Heart left ventricle (tissue), 16 donors: Measurements from ENCODE around the gene PDE3A. TPM values are rescaled to one million over a fixed set of nuclear protein-coding genes. Genes with fewer than 3 reads are reported as not detected.
A peak's percentile ranks its signal among the peaks of the same experiment; 100 is the strongest.

Experiments
- ATAC-seq, 4 donors: fragments of 200-7000 bp; cut with Tn5 transposase; one replicate each; pipeline ENCODE4 v1.9.1; 2020 to 2022; ENCODE audit warnings: moderate library complexity in 4 of 4, mild to moderate bottlenecking in 3 of 4, moderate number of reproducible peaks in 1 of 4
- DNase-seq, 5 donors: peaks; one replicate each; pipeline ENCODE4 v3.0.0-alpha.2; 2020
- H3K27ac ChIP-seq, 12 donors: fragments of 200-600 bp; sonication (generic) in 4 of 12; one replicate each; pipeline versions ENCODE4 v1.5.0 to v1.8.0; 2016 to 2022; ENCODE audit warnings: mild to moderate bottlenecking in 2 of 12
- H3K27me3 ChIP-seq, 9 donors: fragments of 200-600 bp; sonication (generic) in 2 of 9; one replicate each; pipeline versions ENCODE4 v1.5.1 to v1.8.0; 2016 to 2022; ENCODE audit warnings: mild to moderate bottlenecking in 3 of 9
- H3K36me3 ChIP-seq, 9 donors: fragments of 200-600 bp; sonication (generic) in 2 of 9; one replicate each; pipeline versions ENCODE4 v1.5.0 to v1.8.0; 2018 to 2022; ENCODE audit warnings: mild to moderate bottlenecking in 2 of 9
- H3K4me1 ChIP-seq, 12 donors: fragments of 200-600 bp; sonication (generic) in 4 of 12; one replicate each; pipeline versions ENCODE4 v1.5.0 to v1.8.0; 2016 to 2022; ENCODE audit warnings: mild to moderate bottlenecking in 3 of 12
- H3K4me3 ChIP-seq, 12 donors: fragments of 200-600 bp; sonication (generic) in 4 of 12; one replicate each; pipeline versions ENCODE4 v1.5.0 to v1.8.0; 2017 to 2022; ENCODE audit warnings: mild to moderate bottlenecking in 9 of 12, moderate library complexity in 4 of 12
- H3K9me3 ChIP-seq, 12 donors: fragments of 200-600 bp; sonication (generic) in 4 of 12; one replicate each; pipeline versions ENCODE4 v1.5.0 to v1.8.0; 2016 to 2022; ENCODE audit warnings: mild to moderate bottlenecking in 1 of 12
- POLR2A ChIP-seq, 2 donors: fragments of 450-650 bp; IDR thresholded peaks; one replicate each; pipeline ENCODE4 v1.6.1; 2017; ENCODE audit warnings: antibody characterized with exemption in 2 of 2, mild to moderate bottlenecking in 2 of 2, moderate library complexity in 2 of 2
- WGBS, 4 donors: extraction: QIAGEN DNeasy Blood & Tissue Kit in 2 of 4; methylation state at CpG; one replicate each; pipeline versions ENCODE4 v1.1.5 to v1.1.7; 2013 to 2018; 5-methylcytosine and 5-hydroxymethylcytosine counted together
- intact Hi-C, 10 donors: fragments of 100-400 bp; cut with DNase I; formaldehyde crosslinking; loops; one replicate each; pipeline versions ENCODE4 v1.11.1 to v1.14.2; 2022
- polyA plus RNA-seq, 2 donors: library from polyadenylated mRNA; stranded (reverse); fragments of 200-250 nt; gene quantifications; one replicate each; pipeline ENCODE4 v1.2.3, GENCODE V29; 2013
- total RNA-seq, 9 donors: library from RNA; depleted of rRNA in 2 of 9; stranded (reverse); fragments of >200 nt in 2 of 9; fragmentation: NEBNext Ultra II Directional in 3 of 9; extraction: Animal tissue kit (Norgen Biotek cat#: 25700) in 3 of 9; gene quantifications; one replicate each; pipeline versions ENCODE4 v1.1.0 to v1.2.4, GENCODE V29; 2016 to 2023
- TF ChIP-seq, protein P1 (sequence below), 12 donors: fragments of 200-600 bp; sonication (generic) in 4 of 12; IDR thresholded peaks; one replicate each; pipeline versions ENCODE4 v1.5.0 to v1.8.0; 2018 to 2022; ENCODE audit warnings: antibody characterized with exemption in 12 of 12, mild to moderate bottlenecking in 5 of 12
- donor health status: ischemic (EF 13 %, LVEDD 7.1; RV severe dilation, severe dysfunction).
- donor health status: healthy with polysubstance abuse.
- donor health status: DM: no; HTN: yes; CAD: no.
- donor health status: DM: no; HTN: no; CAD: no.
- donor health status: ischemic (EF 25% LVEDD 6.9; RV normal size, moderate dysfunction).
- donor health status: ischemic (EF 25% LVEDD 5.7; RV mildly dilated, moderate dysfunction).
- donor health status: healthy.
- donor health status: DM: yes; HTN: yes; CAD: no.
- donor health status: ischemic (EF 35%, LVEDD 5.7; RV mildly dilated, moderate dysfunction).
- donor health status: nonischemic (EF 11% LVEDD 7.7; RV severe dilation, severe dysfunction).
- donor health status: DM: yes; HTN: yes; CAD: no.
- donor health status: PGD.
- donor health status: ischemic (EF 29% LVEDD 5.4; RV normal size, mild dysfunction).
- donor health status: nonischemic (EF 23%, LVEDD 6.1; RV moderate dilation, normal function).

PDE3A gene
- total and polyA plus RNA-seq, 11 donors = 44.5 to 295 (median 183) TPM

DNA sequence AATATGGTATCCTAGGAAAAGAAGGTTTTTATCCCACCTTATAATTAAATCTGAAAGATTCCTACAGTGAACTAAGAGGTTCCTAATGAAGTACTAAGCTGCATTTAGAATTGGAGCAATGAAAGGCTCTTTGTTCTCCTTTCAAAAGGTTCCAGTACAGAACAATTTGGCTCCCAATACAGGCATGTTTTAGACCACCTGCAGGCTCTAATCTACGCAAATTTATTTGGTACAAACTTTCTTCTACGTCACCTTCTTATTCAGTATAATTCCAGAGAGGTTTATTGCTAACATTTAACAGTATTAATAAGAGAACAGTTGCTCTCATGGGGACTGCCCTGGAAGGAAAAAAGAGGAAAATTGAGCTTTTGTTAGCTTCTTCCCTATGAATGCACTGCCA is 289.2 kb downstream of the PDE3A start:
- peaks cover 0 to 90% (median 40%) of the 10 kb centered on the region in 9 donors for H3K36me3 ChIP-seq
- no peak overlapping the region for H3K4me3 ChIP-seq
- DNase-seq = no peak
- WGBS, 4 donors = 83 to 90% (median 87%) methylated on average over 2 of the region's 2 CpGs
- no peak overlapping the region for H3K27ac ChIP-seq
- peaks cover 0 to 13% (median 0%) of the 10 kb centered on the region in 12 donors for H3K9me3 ChIP-seq
- intact Hi-C loops = no loop called here
- ATAC-seq = no peak
- TF ChIP-seq POLR2A (IDR thresholded peaks at IDR 0.05) = no peak
- TF ChIP-seq, protein P1, sequence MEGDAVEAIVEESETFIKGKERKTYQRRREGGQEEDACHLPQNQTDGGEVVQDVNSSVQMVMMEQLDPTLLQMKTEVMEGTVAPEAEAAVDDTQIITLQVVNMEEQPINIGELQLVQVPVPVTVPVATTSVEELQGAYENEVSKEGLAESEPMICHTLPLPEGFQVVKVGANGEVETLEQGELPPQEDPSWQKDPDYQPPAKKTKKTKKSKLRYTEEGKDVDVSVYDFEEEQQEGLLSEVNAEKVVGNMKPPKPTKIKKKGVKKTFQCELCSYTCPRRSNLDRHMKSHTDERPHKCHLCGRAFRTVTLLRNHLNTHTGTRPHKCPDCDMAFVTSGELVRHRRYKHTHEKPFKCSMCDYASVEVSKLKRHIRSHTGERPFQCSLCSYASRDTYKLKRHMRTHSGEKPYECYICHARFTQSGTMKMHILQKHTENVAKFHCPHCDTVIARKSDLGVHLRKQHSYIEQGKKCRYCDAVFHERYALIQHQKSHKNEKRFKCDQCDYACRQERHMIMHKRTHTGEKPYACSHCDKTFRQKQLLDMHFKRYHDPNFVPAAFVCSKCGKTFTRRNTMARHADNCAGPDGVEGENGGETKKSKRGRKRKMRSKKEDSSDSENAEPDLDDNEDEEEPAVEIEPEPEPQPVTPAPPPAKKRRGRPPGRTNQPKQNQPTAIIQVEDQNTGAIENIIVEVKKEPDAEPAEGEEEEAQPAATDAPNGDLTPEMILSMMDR (IDR thresholded peaks at IDR 0.05) = no peak
- H3K4me1 ChIP-seq = peaks cover 0 to 19% (median 0%) of the 10 kb centered on the region in 12 donors
- no peaks in the 10 kb centered on the region for H3K27me3 ChIP-seq

DNA sequence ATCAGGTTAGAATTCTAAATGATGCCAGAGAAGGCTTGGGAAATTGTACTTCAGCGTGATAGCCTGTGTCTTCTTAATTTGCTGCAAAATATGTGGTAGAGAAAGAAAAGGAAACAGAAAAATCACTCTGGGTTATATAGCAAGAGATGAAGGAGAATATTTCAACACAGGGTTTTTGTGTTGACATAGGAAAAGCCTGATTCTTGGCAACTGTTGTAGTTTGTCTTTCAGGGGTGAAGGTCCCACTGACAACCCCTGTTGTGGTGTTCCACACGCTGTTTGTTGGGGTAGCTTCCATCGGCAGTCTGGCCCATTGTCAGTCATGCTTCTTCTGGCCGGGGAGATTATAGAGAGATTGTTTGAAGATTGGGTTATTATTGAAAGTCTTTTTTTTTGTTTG is 313.0 kb downstream of the PDE3A start:
- intact Hi-C loops = no loop called here
- no peak overlapping the region for H3K4me3 ChIP-seq
- WGBS, 4 donors = 81 to 88% (median 86%) methylated on average over 4 of the region's 4 CpGs
- H3K4me1 ChIP-seq = peaks cover 0 to 3% (median 0%) of the 10 kb centered on the region in 12 donors
- no peaks in the 10 kb centered on the region for H3K27me3 ChIP-seq
- TF ChIP-seq, protein P1 (IDR thresholded peaks at IDR 0.05) = no peak
- no peak for TF ChIP-seq POLR2A (IDR thresholded peaks at IDR 0.05)
- peaks cover 0 to 17% (median 6%) of the 10 kb centered on the region in 12 donors for H3K9me3 ChIP-seq
- H3K36me3 ChIP-seq = peaks cover 0 to 52% (median 15%) of the 10 kb centered on the region in 9 donors
- ATAC-seq (no peak), DNase-seq (no peak)
- H3K27ac ChIP-seq = no peak overlapping the region

DNA sequence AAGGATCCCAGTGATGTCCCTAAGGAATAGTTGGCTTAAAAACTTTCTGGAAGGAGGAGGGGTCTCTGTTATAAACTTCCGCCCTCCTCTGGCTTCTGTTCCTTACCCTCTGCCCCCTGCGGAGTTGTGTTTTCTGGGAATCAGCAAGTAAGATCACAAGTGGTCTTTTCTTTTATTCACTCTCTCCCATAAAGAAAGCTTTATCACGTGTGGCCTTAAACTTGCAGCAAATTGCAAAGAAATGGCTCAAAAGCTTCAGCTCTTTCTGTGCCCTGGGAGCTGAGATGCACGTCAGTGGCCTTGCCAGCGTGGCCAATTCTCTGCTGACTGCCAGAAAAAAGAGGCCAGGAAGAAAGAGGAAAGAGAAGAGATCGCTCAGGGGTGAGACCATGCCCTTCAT is 326.9 kb downstream of the PDE3A start, which contains the start of gene SLCO1C1:
Gene SLCO1C1 (plus strand): TSS at position 101 of the 400 bp plus-strand sequence. CDS start 4,245 bp downstream, outside the sequence.
- TF ChIP-seq, protein P1 (IDR thresholded peaks at IDR 0.05) = no peak
- TF ChIP-seq POLR2A (IDR thresholded peaks at IDR 0.05) = no peak
- Histone ChIP-seq H3K4me1 (peaks cover 0 to 3% (median 0%) of the 10 kb centered on the region in 12 donors), H3K9me3 (no peaks in the 10 kb centered on the region), H3K27me3 (no peaks in the 10 kb centered on the region), H3K4me3 (peak within 1 kb of the TSS in 6 of 12 donors; percentile 6 to 29 (median 13)), H3K36me3 (no peaks in the 10 kb centered on the region), H3K27ac (peak within 1 kb of the TSS in 1 of 12 donors; percentile 4)
- DNase-seq (peak in 1 of 5 donors; percentile 20), ATAC-seq (peak in 1 of 4 donors; percentile 20)
- WGBS, 4 donors = 53 to 57% (median 55%) methylated on average over 6 of the region's 6 CpGs
- intact Hi-C loops = no loop called here

GRCh38 chr12:20696181-20696905 is 328.0 kb downstream of the PDE3A start:
- H3K4me3 ChIP-seq = peak overlapping the region in 6 of 12 donors; percentile 6 to 29 (median 13)
- ATAC-seq (peak in 3 of 4 donors; percentile 57 to 77 (median 60)), DNase-seq (peak; percentile 38 to 56 (median 50))
- peaks cover 0 to 3% (median 0%) of the 10 kb centered on the region in 12 donors for H3K4me1 ChIP-seq
- no peaks in the 10 kb centered on the region for H3K36me3 ChIP-seq
- no peak for TF ChIP-seq POLR2A (IDR thresholded peaks at IDR 0.05)
- TF ChIP-seq, protein P1 (IDR thresholded peaks at IDR 0.05) = no peak
- peak overlapping the region in 1 of 12 donors; percentile 11 for H3K27ac ChIP-seq
- H3K9me3 ChIP-seq = no peaks in the 10 kb centered on the region
- H3K27me3 ChIP-seq = no peaks in the 10 kb centered on the region
- intact Hi-C loops = no loop called here
- WGBS, 4 donors = 58 to 73% (median 70%) methylated on average over 7 of the region's 7 CpGs
